HL-60 (cell line): Measurements from ENCODE around the gene COL1A2.

ENCODE experiments used
- POLR2AphosphoS5 ChIP-seq: IDR thresholded peaks from 2 replicates; pipeline ENCODE4 v1.6.1; 2012; ENCODE audit warnings: low read depth
- SPI1 ChIP-seq: IDR thresholded peaks from 2 replicates; pipeline ENCODE4 v1.6.1; 2012; ENCODE audit warnings: low read depth, mild to moderate bottlenecking, borderline replicate concordance

DNA sequence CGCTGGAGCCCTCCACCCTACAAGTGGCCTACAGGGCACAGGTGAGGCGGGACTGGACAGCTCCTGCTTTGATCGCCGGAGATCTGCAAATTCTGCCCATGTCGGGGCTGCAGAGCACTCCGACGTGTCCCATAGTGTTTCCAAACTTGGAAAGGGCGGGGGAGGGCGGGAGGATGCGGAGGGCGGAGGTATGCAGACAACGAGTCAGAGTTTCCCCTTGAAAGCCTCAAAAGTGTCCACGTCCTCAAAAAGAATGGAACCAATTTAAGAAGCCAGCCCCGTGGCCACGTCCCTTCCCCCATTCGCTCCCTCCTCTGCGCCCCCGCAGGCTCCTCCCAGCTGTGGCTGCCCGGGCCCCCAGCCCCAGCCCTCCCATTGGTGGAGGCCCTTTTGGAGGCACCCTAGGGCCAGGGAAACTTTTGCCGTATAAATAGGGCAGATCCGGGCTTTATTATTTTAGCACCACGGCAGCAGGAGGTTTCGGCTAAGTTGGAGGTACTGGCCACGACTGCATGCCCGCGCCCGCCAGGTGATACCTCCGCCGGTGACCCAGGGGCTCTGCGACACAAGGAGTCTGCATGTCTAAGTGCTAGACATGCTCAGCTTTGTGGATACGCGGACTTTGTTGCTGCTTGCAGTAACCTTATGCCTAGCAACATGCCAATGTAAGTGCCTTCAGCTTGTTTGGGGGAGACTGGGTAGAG is at the start of gene COL1A2:
- TF ChIP-seq SPI1, result no peak
- TF ChIP-seq POLR2AphosphoS5, result no peak
